ENCODE measurements around the gene XRN2.
"Not testable (repeated sequence)": the region's sequence is repeated elsewhere in the genome, so short reads cannot be mapped to it uniquely, and the experiment has no call there.

Gene XRN2

DNA sequence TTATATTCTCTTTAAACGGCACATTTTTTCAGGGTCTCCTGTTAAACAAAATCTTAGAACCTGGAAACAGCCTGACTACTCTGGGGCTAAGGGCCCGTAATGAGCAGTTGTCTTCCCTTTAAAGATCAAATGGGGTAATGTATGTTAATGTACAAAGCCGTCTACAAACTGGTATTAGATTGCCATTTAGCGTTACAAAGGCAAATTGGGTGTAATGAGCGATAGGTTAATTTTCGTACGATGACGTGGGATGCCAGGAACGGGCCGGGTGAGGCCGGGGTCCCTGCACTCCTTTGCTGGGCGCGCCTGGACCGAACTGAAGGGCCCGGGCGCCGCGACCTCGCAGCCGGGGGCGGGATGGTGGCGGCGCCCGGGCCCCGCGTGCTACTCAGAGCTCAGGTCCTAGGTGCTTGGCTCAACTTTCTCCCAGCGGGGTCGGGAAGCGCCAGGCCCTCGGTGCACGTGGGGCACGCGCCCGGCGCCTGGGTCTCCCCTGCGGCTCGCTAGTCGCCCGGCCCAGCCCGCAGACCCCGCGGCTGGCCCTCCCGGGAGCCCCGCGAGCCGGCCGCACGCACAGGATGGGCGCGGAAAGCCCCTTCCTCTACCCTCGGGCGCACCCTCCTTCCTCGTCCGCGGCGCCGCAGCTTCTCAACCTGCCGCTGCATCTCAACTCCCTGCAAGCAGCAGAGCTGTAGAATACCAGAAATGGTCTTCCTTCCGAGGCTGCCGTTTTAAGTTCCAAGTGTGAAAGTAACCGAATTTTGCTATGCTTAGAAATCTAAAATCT is 88.2 kb downstream of the XRN2 start:
- DNase-seq, result no peak

DNA sequence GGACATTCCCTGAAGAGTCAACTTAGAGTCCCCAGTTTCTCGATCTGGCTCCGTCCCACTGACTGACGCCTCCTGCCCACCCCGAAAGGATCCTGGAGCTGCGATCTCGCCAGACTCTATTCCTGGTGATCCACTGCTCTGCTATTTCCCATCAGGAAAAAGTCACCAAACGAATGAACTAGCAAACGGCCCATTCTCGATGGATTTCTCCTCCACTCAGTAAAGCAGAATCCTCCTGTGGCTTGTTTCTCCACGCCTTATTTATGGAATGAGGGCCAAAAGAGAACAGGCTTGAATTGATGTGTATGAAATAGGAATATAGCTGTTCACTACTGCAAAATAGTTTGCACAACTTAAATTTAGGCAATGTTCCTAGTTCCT is 88.8 kb downstream of the XRN2 start:
- no peak for DNase-seq

DNA sequence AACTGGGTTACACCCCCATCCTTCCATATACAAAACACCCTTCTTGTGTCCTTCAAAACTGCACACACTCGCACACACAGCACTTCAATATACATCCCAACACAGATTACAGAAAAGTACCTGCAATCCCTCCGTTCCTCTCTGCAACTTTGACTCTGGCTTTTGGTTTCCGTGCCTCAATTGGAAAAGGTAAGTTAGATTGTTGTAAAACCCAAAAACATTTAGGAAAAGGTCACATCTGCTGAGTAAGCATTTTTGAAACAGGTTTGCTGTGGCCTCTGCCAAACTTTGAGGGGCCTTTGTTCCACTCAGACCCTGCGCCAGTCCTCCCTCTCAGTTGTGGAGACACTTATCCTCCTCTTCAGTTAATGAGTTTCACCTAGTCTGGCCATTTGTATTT is 90.0 kb downstream of the XRN2 start:
- no peak for DNase-seq

DNA sequence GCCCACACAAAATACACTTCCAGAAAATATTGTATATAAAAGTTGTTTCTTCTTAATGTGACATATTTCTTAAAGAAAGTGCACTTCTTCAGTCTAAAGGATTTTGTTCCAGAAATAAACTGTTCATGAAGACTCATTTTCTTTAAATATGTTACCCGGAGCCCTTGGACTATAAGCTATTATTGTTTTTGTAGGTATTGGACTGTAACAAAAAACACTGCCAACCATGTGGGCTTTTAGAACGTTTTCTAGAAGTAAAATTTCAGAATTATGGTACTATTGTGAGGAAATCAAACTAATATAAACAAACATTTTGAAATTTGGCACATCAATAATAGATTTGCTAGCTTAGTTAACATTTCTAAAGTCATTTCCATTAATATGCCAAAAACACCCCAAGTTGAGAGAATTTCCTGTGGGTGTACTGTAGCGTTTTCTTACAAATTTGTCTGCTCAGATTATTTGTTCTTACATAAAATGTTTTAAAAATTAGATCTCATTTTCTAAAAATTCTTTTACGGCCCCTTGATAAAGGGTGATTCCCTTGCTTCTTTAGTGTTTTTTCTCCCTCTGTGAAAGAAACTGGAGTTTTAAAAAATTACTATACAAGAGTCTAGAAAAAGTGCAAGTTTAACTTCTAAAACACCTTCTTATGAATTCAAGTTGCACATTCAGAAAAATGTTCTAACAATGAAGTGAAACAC is 90.8 kb downstream of the XRN2 start:
- no peak for DNase-seq

DNA sequence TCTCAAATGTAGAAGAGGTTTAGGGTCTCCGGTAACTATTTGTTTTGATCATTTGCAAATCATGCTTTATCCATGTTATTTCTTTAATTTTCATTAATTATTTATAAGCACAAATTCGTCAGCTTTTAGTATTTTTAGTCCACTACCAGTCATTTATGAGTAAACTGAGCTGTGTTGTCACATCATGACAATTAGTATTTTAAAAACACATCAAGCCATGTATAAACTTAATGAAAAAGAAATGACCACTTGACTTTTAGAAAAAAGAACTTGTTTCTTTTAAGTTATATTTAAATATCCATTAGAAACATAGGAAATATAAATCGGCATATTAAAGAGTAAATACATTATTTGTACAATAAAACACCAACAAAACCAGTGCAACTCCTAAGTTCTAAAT is 91.4 kb downstream of the XRN2 start:
- DNase-seq, result no peak

DNA sequence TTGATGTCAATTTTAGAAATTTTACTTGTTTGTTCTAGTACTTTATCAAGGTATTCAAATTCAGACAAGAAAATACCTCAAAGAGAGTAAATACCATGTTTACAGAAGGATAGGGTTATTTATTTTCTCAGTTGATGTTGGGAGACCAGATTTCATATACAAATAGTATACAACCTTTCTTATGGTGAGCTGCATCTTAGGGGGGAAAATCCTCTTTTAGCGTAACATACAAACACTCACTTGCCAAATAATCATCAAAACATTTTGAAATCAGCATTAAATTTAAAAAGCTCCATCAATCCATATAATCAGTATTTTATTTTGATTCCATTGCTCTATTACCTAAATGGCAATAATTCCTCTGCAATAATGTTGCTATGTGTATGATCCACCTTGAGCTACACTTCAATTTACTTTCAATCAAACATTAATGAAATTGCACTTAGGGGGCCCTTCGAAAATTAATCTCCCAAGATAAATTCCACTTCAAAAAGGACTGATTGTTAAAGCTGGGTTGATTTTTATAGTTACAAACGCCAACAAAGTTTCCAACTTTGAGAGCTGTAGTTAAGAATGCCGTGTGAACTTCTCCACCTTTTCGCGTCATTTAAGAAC is 92.0 kb downstream of the XRN2 start:
- no peak for DNase-seq

DNA sequence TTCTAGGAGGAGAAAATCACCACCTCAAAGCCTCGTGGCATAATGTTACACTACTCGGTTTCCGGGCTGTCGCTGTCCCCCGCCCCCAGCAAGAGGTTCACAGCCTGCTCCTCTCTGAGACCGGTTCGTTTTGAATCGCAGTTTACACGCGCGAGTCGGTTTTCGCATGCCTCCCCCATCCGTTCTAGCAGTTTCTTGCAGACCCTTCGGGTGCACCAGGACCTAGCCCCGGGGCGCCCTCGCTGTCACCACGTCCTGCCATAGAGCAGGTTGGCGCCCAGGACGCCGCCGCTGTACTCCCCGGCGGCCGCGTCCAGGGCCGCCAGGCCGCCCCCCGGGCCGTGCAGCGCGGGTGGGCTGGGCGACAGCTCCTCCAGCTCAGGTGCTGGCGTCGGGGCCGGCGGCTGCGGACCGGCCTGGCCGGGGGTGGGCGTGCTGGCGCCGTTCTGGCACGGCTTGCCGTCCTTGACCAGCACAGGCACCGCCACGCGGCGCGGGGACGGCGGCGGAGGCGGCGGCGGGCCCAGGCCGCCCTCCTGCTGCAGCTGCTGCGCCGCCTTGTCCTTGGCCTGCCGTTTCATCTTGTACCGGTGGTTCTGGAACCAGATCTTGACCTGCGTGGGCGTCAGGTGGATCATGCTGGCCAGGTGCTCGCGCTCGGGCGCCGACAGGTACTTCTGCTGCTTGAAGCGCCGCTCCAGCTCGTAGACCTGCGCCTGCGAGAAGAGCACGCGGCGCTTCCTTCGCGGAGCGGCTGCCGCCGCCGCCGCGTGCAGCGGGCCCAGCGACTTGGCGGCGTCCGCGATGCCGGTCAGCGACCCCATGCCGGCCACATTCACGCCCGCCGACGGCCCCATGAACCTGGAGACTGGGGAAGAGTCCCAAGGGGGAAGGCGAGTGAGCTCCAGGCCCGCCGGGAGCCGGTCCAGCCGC is 92.8 kb downstream of the XRN2 start:
- DNase-seq, result no peak

DNA sequence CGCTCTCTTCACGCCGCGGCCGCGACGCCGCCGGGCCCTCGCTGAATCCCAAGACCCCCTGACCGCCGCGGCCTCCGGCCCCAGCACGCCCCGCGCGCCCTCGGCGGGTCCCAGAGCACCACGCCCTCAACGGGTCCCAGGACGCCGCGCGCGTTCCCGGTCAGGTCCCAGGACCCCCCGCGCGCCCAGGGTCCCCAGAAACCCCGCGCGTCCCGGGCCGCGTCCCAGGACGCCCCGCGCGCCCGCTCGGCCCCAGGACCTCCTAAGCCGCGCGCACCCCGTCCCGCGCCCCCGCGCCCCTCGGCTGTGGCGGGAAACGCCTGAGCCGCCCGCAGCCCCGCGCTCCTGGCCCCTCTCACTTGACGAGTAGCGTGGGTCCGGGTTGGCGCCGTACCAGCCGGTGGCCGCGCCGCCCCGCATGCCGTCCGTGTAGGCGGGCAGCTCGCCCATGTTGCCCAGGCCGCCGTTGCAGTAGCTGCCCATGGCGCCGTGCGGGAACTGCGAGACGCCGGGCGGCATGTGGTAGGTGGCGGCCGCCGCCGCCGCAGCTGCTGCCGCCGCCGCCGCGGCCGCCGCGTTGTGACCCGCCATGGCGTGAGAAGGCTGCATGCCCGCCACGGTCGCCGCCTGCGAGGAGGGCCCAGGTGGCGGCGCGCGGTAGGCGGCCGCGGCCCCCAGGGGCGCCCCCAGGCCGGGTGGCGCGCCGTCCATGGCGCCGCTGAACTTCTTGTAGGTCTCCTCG is 93.6 kb downstream of the XRN2 start:
- peak; percentile 28 for DNase-seq

DNA sequence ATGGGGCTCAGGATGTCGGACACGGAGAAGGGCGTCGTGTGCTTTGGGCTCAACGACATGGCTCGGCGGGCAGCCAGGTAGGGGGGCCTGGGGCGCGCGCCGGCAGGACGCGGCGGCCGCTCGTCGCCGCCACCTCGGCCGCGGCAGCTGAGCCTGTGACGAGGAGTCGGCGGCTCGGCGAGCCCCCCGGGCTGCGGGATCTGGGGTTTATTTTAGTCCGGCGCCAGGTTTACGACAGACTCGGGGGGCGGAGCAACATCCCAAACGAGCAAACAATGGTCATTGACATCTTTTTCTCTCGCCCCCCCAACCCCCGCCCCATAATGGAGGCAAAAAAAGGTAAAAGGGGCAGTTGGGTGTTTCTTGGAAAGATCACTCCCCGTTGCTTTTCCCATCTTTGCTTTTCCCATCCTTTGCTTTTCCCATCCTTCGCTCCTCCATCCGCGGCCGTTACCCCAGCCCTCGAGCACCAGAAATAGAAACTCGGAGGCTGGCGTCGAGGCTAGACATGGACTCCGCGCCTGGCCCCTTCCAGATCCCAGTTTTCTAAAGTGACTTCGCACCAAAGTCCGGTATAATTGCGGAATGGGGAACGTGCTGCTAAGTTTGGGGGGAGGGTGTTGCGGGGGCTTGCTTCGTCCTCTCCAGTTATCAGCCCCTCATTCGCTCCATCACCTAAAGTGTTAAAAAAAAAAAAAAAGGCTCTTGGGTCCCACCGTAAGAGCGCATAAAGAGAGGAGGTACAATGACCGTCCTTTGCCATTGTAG is 94.4 kb downstream of the XRN2 start, which contains the start of gene NKX2-4:
NKX2-4 (minus strand) TSS at position 186 of the 768 bp plus-strand sequence; CDS start at position 59, 127 bp downstream.
- DNase-seq, result no peak

DNA sequence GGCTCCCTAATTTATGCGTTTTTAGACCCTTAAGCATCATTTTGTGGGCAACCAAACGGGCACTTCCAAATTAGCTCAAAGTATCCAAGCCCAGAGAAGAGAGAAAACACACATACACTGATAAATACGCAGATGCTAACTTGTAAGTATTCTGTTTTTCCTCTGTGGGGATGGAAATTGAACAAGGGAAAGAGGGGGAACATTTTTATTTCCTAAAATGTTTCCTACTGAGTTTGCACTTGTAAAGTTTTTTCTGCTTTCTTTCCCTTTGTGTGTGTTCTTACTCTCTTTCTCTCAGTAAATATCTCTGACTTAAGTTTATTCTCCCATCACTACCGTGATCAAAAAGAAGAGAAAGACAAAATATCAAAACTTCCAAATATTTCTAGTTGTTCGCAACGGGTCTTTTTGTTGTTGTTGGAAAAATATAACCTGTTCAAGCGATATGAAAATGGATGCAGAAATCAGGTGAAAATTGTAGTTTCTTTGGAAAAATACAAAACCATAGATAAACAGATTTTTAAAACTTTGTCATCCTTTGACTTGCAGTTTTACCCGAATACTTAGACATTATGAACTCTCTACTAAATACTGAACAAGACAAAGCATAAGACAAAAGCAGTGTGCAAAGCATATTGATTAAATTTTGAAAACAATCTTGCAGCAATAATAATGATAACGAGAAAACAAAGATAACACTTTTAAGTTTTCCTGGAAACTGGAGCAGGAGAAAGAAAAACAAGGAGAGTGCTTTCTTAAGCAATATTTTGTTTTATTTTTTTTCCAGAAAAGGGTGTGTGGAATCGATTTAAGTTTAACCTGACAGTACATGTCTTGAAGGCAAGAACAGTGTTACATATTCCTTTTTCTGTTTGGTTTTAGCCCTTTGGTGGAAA is 95.2 kb downstream of the XRN2 start:
- no peak for DNase-seq

DNA sequence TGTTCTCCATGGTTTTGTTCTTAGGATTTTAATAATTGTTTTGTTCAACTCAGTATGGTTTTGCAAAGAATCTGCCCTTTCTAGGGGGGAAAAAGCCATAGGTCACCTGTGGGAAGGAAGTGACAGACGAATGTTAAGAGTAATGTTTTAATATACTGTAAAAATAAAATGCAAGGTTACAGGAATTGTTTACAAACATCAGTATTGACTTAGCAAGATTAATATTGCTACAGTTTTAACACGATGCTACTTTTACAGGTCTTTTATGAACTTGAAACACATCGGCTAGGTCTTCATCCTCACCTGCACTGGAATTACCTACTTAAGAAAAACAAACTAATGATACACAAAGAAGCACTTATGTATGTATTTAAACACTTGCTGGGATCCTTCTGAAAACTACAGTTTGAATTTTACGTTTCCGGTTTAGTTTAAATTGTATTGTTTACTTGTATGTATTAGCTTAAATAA is 95.9 kb downstream of the XRN2 start:
- DNase-seq, result no peak

DNA sequence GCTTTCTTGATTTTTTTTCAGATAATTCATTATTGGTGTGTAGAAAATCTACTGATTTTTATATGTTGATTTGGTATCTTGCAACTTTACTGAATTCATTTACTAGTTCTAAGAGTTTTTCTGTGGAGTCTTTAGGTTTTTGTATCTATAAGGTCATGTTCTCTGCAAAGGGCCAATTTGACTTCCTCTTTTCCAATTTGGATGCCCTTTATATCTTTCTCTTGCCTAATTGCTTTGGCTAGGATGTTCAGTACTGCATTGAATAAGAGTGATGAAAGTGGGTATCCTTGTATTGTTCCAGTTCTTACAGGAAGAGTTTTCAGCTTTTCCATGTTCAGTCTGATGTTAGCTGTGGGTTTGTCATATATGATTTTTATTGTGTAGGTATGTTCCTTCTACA is 108.6 kb downstream of the XRN2 start:
- no peak for DNase-seq

DNA sequence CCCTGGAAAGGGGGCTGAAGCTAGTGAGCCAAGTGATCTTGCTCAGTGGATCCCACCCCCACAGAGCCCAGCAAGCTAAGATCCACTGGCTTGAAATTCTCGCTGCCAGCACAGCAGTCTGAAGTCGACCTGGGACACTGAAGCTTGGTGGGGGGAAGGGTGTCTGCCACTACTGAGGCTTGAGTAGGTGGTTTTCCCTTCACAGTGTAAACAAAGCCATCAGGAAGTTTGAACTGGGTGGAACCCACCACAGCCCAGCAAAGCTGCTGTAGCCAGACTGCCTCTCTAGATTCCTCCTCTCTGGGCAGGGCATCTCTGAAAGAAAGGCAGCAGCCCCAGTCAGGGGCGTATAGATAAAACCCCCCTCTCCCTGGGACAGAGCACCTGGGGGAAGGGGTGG is 110.9 kb downstream of the XRN2 start:
- not testable (repeated sequence) for DNase-seq

DNA sequence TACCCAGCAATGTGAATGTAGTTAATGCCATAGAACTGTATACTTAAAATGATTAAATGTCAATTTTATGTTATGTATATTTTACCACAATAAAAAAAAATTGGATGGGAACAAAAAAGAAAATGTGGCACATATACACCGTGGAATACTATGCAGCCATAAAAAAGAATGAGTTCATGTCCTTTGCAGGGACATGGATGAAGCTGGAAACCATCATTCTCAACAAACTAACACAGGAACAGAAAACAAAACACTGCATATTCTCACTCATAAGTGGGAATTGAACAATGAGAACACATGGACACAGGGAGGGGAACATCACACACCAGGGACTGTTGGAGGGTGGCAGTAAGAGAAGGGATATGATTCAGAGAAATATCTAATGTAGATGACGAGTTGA is 116.0 kb downstream of the XRN2 start:
- not testable (repeated sequence) for DNase-seq

DNA sequence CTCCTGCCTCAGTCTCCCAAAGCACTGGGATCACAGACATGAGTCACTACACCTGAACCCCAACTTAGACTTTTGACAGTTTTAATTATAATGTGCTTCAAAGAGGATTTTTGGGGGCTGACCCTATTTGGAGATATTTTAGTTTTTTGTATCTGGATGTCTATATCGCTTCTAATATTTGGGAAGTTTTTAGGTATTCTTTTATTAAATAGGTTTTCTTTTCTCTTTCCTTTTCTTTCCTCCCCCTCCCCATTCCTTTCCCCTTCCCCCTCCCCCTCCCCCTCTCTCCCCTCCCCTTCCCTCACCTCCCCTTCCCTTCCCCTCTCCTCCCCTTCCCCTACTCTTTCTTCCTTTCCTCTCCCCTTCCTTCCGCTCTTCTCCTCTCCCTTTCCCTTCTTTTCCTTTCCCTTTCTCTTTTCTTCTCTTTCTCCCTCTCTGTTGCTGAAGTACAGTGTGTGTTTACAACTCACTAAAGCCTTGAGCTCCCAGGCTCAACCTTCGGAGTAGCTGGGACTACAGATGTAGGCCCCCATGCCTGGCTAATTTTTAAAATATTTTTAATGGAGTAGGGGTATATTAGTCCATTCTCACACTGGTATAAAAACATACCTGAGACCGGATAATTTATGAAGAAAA is 118.6 kb downstream of the XRN2 start:
- DNase-seq, result no peak

DNA sequence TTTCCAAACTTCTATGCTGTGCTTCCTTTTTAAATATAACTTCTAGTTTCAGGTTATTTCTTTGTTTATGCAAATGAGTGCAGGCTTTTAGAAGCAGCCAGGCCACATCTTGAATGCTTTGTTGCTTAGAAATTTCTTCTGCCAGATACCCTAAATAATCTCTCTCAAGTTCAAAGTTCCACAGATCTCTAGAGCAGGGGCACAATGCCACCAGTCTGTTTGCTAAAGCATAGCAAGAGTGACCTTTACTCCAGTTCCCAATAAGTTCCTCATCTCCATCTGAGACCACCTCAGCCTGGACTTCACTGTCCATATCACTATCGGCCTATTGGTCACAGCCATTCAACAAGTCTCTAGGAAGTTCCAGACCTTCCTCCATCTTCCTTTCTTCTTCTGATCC is 120.6 kb downstream of the XRN2 start:
- DNase-seq, result not testable (repeated sequence)

DNA sequence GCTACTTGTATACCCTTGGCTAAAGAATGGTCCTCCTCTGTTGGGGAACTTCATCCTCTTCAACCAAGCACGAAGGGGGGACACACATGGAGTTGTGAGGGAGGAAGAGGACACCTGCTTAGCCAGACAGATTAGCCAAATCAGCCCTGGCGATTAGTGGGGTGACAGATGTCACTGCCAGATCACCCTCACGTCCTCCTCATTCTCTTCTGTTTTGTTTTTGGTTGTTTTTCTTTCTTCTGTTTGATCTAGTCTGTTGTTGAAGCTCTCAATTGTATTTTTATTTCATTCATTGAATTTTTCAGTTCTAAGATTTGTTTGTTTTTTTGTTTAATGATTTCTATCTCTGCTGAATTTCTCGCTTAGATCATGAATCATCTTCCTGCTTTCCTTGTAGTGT is 121.7 kb downstream of the XRN2 start:
- DNase-seq, result no peak

DNA sequence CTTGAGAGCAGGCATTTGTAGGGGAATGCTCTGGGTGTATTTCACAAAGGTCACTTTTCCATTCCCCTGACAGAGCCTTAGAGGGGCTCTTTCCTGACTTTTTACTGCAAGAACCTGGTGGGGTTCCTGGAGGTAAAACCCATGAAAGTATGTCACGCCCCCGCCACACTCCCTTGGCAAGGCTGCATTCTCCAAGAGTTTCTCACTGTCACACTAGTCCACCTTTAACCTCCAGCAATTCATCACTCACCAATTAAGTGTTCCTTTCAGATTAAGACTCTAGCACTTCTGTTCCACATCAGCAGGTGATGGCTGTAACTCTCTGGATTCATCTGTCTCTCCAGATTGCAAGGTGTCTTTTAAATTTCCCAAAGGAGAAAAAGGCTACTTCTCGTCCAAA is 126.9 kb downstream of the XRN2 start:
- no peak for DNase-seq

DNA sequence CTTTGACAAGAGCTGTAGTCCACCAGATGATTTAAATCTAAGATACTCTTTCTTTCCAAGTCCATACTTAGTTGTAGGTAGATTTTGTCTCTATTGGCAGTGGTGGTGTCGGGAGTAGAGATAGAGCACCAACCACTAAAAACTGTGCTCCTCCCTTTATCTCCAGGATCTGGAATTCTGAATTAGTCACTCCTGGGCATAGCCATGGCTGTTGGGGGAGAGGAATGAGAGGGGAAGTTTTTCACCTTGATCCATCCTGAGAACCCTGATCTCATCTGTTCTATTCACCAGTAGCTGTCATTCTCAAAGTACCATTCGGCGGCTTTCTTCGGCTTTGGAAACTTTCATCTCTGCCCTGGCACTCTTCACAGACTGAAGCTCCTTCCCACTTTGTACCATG is 129.8 kb downstream of the XRN2 start:
- DNase-seq, result no peak

Measured in DMS153 (cell line).